IMR-90 (cell line): Measurements from ENCODE around the gene BMP10.

Source experiments
- BHLHE40 ChIP-seq: fragments of 150-350 bp; IDR thresholded peaks from 2 replicates; pipeline ENCODE4 v1.6.1; 2016; ENCODE audit warnings: mild to moderate bottlenecking, low read depth, low read length
- FOS ChIP-seq: fragments of 150-350 bp; IDR thresholded peaks from 2 replicates; pipeline ENCODE4 v1.6.1; 2016; ENCODE audit warnings: low read depth, low read length
- MXI1 ChIP-seq: IDR thresholded peaks from 2 replicates; pipeline ENCODE4 v1.6.1; 2012; ENCODE audit warnings: low read depth, mild to moderate bottlenecking, low read length, moderate library complexity, borderline replicate concordance
- POLR2A ChIP-seq: IDR thresholded peaks from 2 replicates; pipeline ENCODE4 v1.6.1; 2012; ENCODE audit warnings: mild to moderate bottlenecking, low read depth, low read length
- RFX5 ChIP-seq: IDR thresholded peaks from 2 replicates; pipeline ENCODE4 v1.8.0; 2012; ENCODE audit warnings: low read depth, mild to moderate bottlenecking, low read length, moderate library complexity
- TF ChIP-seq, protein P1 (sequence below): conservative IDR thresholded peaks from 2 replicates; pipeline ENCODE4 v1.5.1; 2012; ENCODE audit warnings: mild to moderate bottlenecking, low read depth, low read length, improper control_type of control experiment

- TF ChIP-seq POLR2A (no peak), MXI1 (no peak), BHLHE40 (no peak), RFX5 (no peak), FOS (no peak)
- TF ChIP-seq, protein P1, sequence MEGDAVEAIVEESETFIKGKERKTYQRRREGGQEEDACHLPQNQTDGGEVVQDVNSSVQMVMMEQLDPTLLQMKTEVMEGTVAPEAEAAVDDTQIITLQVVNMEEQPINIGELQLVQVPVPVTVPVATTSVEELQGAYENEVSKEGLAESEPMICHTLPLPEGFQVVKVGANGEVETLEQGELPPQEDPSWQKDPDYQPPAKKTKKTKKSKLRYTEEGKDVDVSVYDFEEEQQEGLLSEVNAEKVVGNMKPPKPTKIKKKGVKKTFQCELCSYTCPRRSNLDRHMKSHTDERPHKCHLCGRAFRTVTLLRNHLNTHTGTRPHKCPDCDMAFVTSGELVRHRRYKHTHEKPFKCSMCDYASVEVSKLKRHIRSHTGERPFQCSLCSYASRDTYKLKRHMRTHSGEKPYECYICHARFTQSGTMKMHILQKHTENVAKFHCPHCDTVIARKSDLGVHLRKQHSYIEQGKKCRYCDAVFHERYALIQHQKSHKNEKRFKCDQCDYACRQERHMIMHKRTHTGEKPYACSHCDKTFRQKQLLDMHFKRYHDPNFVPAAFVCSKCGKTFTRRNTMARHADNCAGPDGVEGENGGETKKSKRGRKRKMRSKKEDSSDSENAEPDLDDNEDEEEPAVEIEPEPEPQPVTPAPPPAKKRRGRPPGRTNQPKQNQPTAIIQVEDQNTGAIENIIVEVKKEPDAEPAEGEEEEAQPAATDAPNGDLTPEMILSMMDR: no peak
Measured at GRCh38 chr2:68846091-68846490, 25.1 kb downstream of the BMP10 start.
